Osteoblast (primary cell): ENCODE results near the gene UBE2S. TPM values are rescaled to one million over a fixed set of nuclear protein-coding genes. Genes with fewer than 3 reads are reported as not detected.

Experiments used
- DNase-seq: peaks from one replicate; pipeline ENCODE4 v3.0.0; 2011; ENCODE audit warnings: low spot score, mixed read lengths; ENCODE audit not compliant: insufficient read length; ENCODE audit errors: missing footprints
- H2AFZ ChIP-seq: 2 replicates; pipeline ENCODE4 v1.6.0; 2011; ENCODE audit warnings: mild to moderate bottlenecking, low read length
- H3K27ac ChIP-seq: 2 replicates; pipeline ENCODE4 v1.5.1; 2011; ENCODE audit warnings: mild to moderate bottlenecking, low read depth, low read length, moderate library complexity
- H3K27me3 ChIP-seq: 2 replicates; pipeline ENCODE4 v1.6.0; 2012; ENCODE audit warnings: mild to moderate bottlenecking, control low read depth, inconsistent platforms, low read length, moderate library complexity; ENCODE audit not compliant: insufficient read depth
- H3K36me3 ChIP-seq: 2 replicates; pipeline ENCODE4 v1.5.1; 2011; ENCODE audit warnings: mild to moderate bottlenecking, low read length, control low read depth, moderate library complexity; ENCODE audit not compliant: insufficient read depth
- H3K4me1 ChIP-seq: 2 replicates; pipeline ENCODE4 v1.5.1; 2011; ENCODE audit warnings: mild to moderate bottlenecking, low read length, control low read depth, moderate library complexity; ENCODE audit not compliant: insufficient read depth
- H3K4me2 ChIP-seq: 2 replicates; pipeline ENCODE4 v1.6.0; 2011; ENCODE audit warnings: mild to moderate bottlenecking, low read length; ENCODE audit not compliant: insufficient read depth
- H3K4me3 ChIP-seq: fragments of 200-600 bp; sonication (generic); 3 replicates; pipeline ENCODE4 v1.5.1; 2012; ENCODE audit warnings: mild to moderate bottlenecking, low read length, inconsistent platforms; ENCODE audit not compliant: insufficient read depth
- H3K79me2 ChIP-seq: 2 replicates; pipeline ENCODE4 v1.6.0; 2012; ENCODE audit warnings: mild to moderate bottlenecking, low read length, control low read depth, inconsistent platforms; ENCODE audit not compliant: insufficient read depth
- H3K9me3 ChIP-seq: 2 replicates; pipeline ENCODE4 v1.5.1; 2011; ENCODE audit warnings: low read depth, low read length, control low read depth
- H4K20me1 ChIP-seq: 2 replicates; pipeline ENCODE4 v1.6.0; 2012; ENCODE audit warnings: mild to moderate bottlenecking, low read length, control low read depth; ENCODE audit not compliant: insufficient read depth
- total RNA-seq: library from RNA; depleted of rRNA; stranded (reverse); fragments of >200 nt; gene quantifications from 2 replicates; pipeline ENCODE4 v1.2.3, GENCODE V29; 2012
- TF ChIP-seq, protein P1 (sequence below): IDR thresholded peaks from 2 replicates; pipeline ENCODE4 v1.5.1; 2011; ENCODE audit warnings: mild to moderate bottlenecking, low read depth, low read length, moderate library complexity; ENCODE audit errors: extremely low read depth

UBE2S gene
- total RNA-seq, 1 donor = 37.3 TPM

DNA sequence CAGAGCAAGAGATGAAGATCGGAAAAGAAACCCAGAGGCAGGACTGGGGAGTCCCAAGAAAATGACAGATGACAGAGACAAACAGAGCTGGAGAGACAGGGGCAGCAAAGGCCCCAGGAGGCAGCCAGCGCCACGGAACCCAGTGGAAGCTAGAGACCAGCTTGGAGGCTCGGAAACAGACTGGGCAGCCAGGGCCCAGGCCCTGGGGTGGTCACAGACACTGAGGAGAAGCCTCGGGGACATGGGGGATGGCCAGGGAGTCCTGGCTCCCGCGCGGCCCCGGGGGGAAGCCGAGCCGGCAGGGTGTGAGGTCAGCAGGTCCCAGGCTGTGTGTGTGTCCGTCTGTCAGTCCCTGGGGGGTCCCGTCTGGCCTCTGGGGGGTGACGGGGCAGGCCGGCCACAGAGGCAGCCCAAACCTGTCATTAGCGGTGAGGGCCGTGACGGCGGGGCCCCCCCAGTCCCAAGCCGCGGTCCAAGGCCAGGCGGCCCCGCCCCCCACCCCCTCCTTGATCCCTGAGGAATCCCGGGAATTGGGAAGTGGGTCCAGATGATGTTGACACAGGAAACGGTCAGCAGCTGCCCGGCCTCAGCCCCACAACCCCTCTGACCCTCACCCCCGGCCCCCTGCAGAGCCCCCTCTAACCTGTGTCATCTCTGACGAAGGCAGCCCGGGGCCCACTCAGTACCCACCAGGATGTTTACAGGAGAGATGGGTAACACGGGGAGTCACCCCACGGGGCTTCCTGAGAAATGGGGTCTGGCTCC lies 33.4 kb downstream of the UBE2S start:
- H3K4me1 ChIP-seq = peaks cover 17% of the 10 kb centered on the region
- peak; percentile 95 for DNase-seq
- H3K27me3 ChIP-seq = no peaks in the 10 kb centered on the region
- H3K79me2 ChIP-seq = no peaks in the 10 kb centered on the region
- TF ChIP-seq, protein P1, sequence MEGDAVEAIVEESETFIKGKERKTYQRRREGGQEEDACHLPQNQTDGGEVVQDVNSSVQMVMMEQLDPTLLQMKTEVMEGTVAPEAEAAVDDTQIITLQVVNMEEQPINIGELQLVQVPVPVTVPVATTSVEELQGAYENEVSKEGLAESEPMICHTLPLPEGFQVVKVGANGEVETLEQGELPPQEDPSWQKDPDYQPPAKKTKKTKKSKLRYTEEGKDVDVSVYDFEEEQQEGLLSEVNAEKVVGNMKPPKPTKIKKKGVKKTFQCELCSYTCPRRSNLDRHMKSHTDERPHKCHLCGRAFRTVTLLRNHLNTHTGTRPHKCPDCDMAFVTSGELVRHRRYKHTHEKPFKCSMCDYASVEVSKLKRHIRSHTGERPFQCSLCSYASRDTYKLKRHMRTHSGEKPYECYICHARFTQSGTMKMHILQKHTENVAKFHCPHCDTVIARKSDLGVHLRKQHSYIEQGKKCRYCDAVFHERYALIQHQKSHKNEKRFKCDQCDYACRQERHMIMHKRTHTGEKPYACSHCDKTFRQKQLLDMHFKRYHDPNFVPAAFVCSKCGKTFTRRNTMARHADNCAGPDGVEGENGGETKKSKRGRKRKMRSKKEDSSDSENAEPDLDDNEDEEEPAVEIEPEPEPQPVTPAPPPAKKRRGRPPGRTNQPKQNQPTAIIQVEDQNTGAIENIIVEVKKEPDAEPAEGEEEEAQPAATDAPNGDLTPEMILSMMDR = no peak
- H4K20me1 ChIP-seq = no peaks in the 10 kb centered on the region
- no peaks in the 10 kb centered on the region for H3K36me3 ChIP-seq
- H3K4me3 ChIP-seq = peak overlapping the region; percentile 47
- H2AFZ ChIP-seq = peak overlapping the region; percentile 74
- no peaks in the 10 kb centered on the region for H3K9me3 ChIP-seq
- H3K27ac ChIP-seq = peak overlapping the region; percentile 66
- H3K4me2 ChIP-seq = peak overlapping the region; percentile 55

DNA sequence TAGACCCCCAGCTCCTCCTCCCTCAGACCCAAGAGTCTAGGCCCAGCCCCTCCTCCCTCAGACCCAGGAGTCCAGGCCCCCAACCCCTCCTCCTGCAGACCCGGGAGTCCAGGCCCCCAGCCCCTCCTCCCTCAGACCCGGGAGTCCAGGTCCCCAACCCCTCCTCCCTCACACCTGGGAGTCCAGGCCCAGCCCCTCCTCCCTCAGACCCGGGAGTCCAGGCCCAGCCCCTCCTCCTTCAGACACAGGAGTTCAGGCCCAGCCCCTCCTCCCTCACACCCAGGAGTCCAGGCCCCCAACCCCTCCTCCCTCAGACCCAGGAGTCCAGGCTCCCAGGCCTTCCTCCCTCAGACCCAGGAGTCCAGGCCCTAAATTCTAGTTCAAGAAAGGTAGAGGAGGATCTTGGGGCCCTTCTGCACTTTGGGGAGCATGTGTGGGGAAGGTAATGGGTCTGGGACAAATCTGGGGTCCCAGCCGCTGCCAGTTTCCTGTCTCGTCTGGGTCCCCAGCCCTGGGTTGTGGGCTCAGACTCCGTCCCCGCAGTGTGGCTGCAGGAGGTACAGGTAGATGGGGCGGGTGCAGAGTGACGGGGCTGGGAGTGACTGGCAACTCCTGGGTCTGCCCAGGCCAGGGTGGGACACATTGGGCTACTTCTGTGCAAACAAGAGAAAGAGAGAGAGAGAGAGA lies 34.1 kb downstream of the UBE2S start:
- H4K20me1 ChIP-seq = no peaks in the 10 kb centered on the region
- no peaks in the 10 kb centered on the region for H3K36me3 ChIP-seq
- TF ChIP-seq, protein P1 = no peak
- peaks cover 21% of the 10 kb centered on the region for H3K4me1 ChIP-seq
- H3K4me2 ChIP-seq = no peak overlapping the region
- H3K9me3 ChIP-seq = no peaks in the 10 kb centered on the region
- H2AFZ ChIP-seq = peak overlapping the region; percentile 74
- no peak overlapping the region for H3K4me3 ChIP-seq
- peak overlapping the region; percentile 66 for H3K27ac ChIP-seq
- no peak for DNase-seq
- H3K79me2 ChIP-seq = no peaks in the 10 kb centered on the region
- no peaks in the 10 kb centered on the region for H3K27me3 ChIP-seq

DNA sequence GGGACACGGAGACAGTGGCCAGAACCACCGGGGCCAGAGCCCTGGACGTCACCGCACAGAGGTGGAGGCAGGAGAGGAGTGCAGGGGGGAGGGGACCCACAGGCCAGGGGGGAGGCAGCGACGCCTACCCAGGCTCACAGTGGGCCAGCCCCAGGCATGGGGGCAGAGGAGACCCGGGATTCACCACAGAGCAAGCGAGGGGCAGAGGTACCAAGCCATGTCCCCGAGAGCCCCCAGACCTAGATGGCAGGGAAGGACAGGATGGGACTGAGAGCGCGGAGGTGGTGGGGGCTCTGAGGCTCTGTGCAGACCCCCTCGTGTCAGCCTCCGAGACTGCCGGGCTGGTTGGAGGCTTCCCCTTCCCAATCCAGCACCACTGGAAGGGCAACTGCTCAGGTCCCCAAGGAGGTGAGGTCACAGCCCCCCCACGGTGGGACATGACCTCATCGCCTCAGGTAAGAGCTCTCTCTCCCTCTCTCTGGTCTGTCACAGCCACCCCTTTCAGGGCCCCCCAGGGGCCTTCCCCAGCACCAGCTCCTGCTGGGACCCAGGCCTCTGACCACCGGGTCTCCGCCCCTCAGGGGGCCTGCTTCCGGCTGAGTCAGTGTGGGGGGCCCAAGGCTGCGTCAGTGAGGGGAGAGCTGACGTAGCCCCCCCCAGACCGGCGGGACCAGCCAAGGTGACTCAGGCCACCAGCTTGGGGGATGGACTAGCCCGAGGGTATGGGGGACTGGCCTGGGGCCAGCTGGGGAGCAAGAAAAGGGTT lies 35.1 kb downstream of the UBE2S start:
- Histone ChIP-seq H3K27ac (peak overlapping the region; percentile 8), H3K9me3 (no peaks in the 10 kb centered on the region), H4K20me1 (no peaks in the 10 kb centered on the region), H3K4me3 (no peak overlapping the region), H3K79me2 (no peaks in the 10 kb centered on the region), H3K27me3 (no peaks in the 10 kb centered on the region), H3K4me2 (no peak overlapping the region), H3K4me1 (peaks cover 21% of the 10 kb centered on the region), H2AFZ (no peak overlapping the region), H3K36me3 (no peaks in the 10 kb centered on the region)
- TF ChIP-seq, protein P1 = no peak
- no peak for DNase-seq
